GM18520 (cell line): ENCODE results near the gene PDP2.
"Not testable (repeated sequence)": the region's sequence is repeated elsewhere in the genome, so short reads cannot be mapped to it uniquely, and the experiment has no call there.

Experiments used
- ATAC-seq: cut with Tn5 transposase; IDR thresholded peaks from one replicate; pipeline ENCODE4 v1.9.1; 2021; ENCODE audit not compliant: unreplicated experiment

The PDP2 gene

GRCh38 chr16:66934138-66934838, 54.0 kb downstream of the PDP2 start, which contains the start of gene CIAO2B:
Gene CIAO2B (minus strand): TSS chr16:66934402. CDS start chr16:66934364, 38 bp downstream.
- peak; percentile 57 for ATAC-seq

GRCh38 chr16:66934839-66935313, 54.6 kb downstream of the PDP2 start:
- ATAC-seq, result not testable (repeated sequence)

- ATAC-seq, result no peak
Observed at GRCh38 chr16:66935314-66936011, 55.1 kb downstream of the PDP2 start, which contains the start of gene CES2. Gene CES2 (plus strand): TSS chr16:66935516. CDS start chr16:66935636, 120 bp downstream.

GRCh38 chr16:66936462-66936861, 56.1 kb downstream of the PDP2 start:
- ATAC-seq, result no peak

- no peak for ATAC-seq
Observed at GRCh38 chr16:66936889-66937554, 56.7 kb downstream of the PDP2 start.

GRCh38 chr16:66937725-66938337, 57.5 kb downstream of the PDP2 start:
- ATAC-seq, result no peak

GRCh38 chr16:66939366-66939765, 59.1 kb downstream of the PDP2 start:
- ATAC-seq, result no peak

- ATAC-seq, result no peak
Observed at GRCh38 chr16:66940236-66940635, 59.9 kb downstream of the PDP2 start.
